Pancreas (tissue), 10 donors: ENCODE results near the gene IL15RA. TPM values are rescaled to one million over a fixed set of nuclear protein-coding genes. Genes with fewer than 3 reads are reported as not detected.

Experiments
- ATAC-seq, 4 donors: fragments of 200-7000 bp; cut with Tn5 transposase; one replicate each; pipeline versions ENCODE4 v1.8.0 to v1.9.1; 2020; ENCODE audit warnings: mild to moderate bottlenecking in 4 of 4, moderate library complexity in 4 of 4
- DNase-seq, 6 donors: peaks; one replicate each; pipeline ENCODE4 v3.0.0-alpha.2; 2020
- FAIRE-seq: peaks from 2 replicates; lab custom pipeline; 2012; peaks lifted over from hg19 to GRCh38; lab: Jason Lieb, UNC
- H3K27ac ChIP-seq, 4 donors: fragments of 200-600 bp; sonication (generic); 1 replicate in 3 of 4; 2 replicates in 1 of 4; pipeline versions ENCODE4 v1.5.0 to v1.8.0; 2020
- H3K27me3 ChIP-seq, 4 donors: fragments of 200-600 bp; one replicate each; pipeline ENCODE4 v1.8.0; 2021
- H3K36me3 ChIP-seq, 3 donors: fragments of 200-600 bp; sonication (generic) in 1 of 3; one replicate each; pipeline versions ENCODE4 v1.5.0 to v1.8.0; 2020 to 2021
- H3K4me1 ChIP-seq, 3 donors: fragments of 200-600 bp; one replicate each; pipeline ENCODE4 v1.8.0; 2021
- H3K4me3 ChIP-seq, 4 donors: fragments of 200-600 bp; sonication (generic) in 2 of 4; one replicate each; pipeline versions ENCODE4 v1.5.0 to v1.8.0; 2020 to 2021
- H3K9me3 ChIP-seq, 4 donors: fragments of 200-600 bp; one replicate each; pipeline ENCODE4 v1.8.0; 2021
- WGBS, 2 donors: extraction: QIAGEN DNeasy Blood & Tissue Kit; methylation state at CpG; one replicate each; pipeline ENCODE4 v1.1.7; 2013; 5-methylcytosine and 5-hydroxymethylcytosine counted together
- intact Hi-C, 3 donors: fragments of 100-400 bp; cut with DNase I; formaldehyde crosslinking; loops; one replicate each; pipeline versions ENCODE4 v1.11.1 to v1.14.2; 2022
- polyA plus RNA-seq, 2 donors: library from polyadenylated mRNA; stranded (reverse); fragments of 200-250 nt; gene quantifications; one replicate each; pipeline ENCODE4 v1.2.3, GENCODE V29; 2013
- total RNA-seq, 6 donors: library from RNA; stranded (reverse); fragmentation: NEBNext Ultra II Directional in 4 of 6; extraction: Animal tissue kit (Norgen Biotek cat#: 25700) in 4 of 6; gene quantifications; one replicate each; pipeline versions ENCODE4 v1.2.1 to v1.2.4, GENCODE V29; 2021 to 2023
- TF ChIP-seq, protein P1 (sequence below), 4 donors: fragments of 200-600 bp; sonication (generic) in 3 of 4; IDR thresholded peaks; one replicate each; pipeline versions ENCODE4 v1.5.0 to v1.8.0; 2021; ENCODE audit warnings: antibody characterized with exemption in 4 of 4
- donor health status: healthy with polysubstance abuse.
- donor health status: DM: no; HTN: no; CAD: no; lungs with moderate emphysema.
- donor health status: DM: no; HTN: no; CAD: no.
- donor health status: control.
- donor health status: control.
- donor health status: Bipolar disorder and iron deficiency.
- donor health status: DM: yes; HTN: yes; CAD: no.
- donor health status: DM: no; HTN: no; CAD: no.
- donor health status: DM: no; HTN: no; CAD: no.
- donor health status: DM: yes; HTN: yes; CAD: no.

Gene IL15RA
- total and polyA plus RNA-seq, 8 donors: 6.9 to 14.3 (median 11.0) TPM

DNA sequence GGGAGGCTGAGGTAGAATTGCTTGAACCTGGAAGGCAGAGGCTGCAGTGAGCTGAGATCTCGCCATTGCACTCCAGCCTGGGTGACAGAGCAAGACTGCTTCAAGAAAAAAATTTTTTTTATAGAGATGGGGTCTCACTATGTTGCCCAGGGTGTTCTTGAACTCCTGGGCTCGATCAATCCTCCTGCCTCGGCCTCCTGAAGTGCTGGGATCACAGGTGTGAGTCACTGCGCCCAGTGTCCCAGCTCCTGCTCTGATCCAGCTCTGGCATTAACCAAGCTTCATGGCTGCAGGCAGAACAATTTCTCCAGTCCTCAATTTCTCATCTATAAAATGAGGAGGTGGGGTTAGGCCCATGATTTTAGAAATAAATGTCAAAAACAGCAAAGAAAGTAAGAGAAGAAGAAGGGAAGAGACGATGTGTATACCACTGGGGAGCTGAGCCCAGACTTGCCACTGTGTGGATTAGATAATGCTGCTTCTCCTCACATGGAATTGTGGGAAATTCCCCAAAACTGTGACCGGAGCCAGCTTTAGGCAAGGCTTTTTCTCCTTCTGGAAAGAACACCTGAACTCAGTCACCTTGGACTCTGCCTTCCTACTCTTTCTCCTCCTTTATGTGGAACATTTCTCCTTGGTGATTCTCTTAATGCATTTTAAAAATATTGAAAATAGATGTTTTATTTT is 25.5 kb downstream of the IL15RA start:
- Histone ChIP-seq H3K27ac (peak overlapping the region in 2 of 4 donors; percentile 84 to 87), H3K36me3 (no peaks in the 10 kb centered on the region), H3K27me3 (no peaks in the 10 kb centered on the region), H3K4me3 (no peak overlapping the region), H3K4me1 (peaks cover 0 to 21% (median 4%) of the 10 kb centered on the region in 3 donors), H3K9me3 (no peaks in the 10 kb centered on the region)
- TF ChIP-seq, protein P1, sequence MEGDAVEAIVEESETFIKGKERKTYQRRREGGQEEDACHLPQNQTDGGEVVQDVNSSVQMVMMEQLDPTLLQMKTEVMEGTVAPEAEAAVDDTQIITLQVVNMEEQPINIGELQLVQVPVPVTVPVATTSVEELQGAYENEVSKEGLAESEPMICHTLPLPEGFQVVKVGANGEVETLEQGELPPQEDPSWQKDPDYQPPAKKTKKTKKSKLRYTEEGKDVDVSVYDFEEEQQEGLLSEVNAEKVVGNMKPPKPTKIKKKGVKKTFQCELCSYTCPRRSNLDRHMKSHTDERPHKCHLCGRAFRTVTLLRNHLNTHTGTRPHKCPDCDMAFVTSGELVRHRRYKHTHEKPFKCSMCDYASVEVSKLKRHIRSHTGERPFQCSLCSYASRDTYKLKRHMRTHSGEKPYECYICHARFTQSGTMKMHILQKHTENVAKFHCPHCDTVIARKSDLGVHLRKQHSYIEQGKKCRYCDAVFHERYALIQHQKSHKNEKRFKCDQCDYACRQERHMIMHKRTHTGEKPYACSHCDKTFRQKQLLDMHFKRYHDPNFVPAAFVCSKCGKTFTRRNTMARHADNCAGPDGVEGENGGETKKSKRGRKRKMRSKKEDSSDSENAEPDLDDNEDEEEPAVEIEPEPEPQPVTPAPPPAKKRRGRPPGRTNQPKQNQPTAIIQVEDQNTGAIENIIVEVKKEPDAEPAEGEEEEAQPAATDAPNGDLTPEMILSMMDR (IDR thresholded peaks at IDR 0.05): no peak
- intact Hi-C loops: no loop called here
- 89 to 92% methylated on average over 6 of the region's 6 CpGs for WGBS, 2 donors
- DNase-seq (peak in 1 of 6 donors; percentile 35), ATAC-seq (no peak), FAIRE-seq (no peak)

DNA sequence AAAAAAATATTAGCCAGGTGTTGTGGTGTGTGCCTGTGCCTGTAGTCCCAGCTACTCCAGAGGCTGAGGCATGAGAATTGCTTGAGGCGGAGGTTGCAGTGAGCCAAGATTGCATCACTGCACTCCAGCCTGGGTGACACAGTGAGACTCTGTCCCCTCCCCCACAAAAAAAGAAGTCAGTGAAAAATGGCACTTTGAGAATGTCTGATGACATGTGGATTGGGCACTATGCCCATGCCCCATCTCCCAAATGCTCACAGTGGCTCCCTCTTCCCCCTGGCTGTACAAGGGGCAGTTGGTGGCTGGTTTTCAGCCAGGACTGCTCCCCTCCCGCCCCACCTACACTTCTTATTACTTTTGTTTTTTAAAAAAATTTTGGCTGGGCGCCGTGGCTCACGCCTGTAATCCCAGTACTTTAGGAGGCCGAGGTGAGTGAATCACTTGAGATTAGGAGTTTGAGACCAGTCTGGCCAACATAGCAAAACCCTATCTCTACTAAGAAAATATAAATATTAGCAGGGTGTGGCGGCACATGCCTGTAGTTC is 26.1 kb downstream of the IL15RA start:
- Histone ChIP-seq H3K36me3 (no peaks in the 10 kb centered on the region), H3K27me3 (no peaks in the 10 kb centered on the region), H3K27ac (peak overlapping the region in 2 of 4 donors; percentile 84 to 87), H3K9me3 (no peaks in the 10 kb centered on the region), H3K4me3 (no peak overlapping the region), H3K4me1 (peaks cover 0 to 21% (median 4%) of the 10 kb centered on the region in 3 donors)
- intact Hi-C loops: no loop called here
- peak; percentile 62 to 86 (median 72) for ATAC-seq
- TF ChIP-seq, protein P1 (IDR thresholded peaks at IDR 0.05): no peak
- peak in 2 of 6 donors; percentile 57 to 70 for DNase-seq
- 59 to 69% methylated on average over 7 of the region's 7 CpGs for WGBS, 2 donors
- no peak for FAIRE-seq

DNA sequence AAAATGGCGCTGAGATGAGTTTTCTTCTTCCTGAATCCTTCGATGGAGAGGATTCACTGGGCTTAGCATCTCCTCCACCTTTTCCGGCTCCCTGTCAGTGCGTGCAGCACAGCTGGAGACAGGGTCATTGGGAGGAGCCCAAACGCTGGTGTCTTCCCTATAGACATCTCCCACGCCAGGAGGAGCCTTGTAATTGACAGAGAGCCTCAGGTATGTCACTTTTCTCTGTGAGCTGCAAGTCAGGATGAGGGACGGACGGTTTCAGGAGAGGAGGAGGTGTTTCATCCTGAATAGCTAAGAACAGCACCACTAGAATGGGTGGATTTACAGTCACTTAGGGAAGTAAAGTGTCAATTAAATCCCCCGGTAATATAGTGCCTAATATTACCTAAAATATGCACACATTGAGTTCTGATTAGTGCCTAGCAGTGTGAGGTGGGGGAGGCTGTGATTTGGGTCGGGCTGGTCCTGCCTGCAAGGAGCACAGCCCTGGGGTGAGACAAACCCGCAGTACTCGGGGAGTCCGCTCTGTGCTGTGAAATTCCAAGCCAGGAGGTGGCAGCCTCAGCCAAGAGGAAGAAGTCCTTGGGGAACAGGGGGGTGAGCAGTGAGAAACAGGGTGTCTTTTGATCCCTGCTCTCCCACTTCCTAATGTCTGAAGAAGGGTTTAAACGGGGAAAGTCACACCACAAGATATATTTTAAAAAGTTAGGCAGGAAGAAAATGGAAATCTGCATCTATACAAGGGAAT is 28.2 kb downstream of the IL15RA start:
- intact Hi-C loops: loop anchor here in 1 of 3 donors (10.0 kb wide), 1 partner anchor 66 kb away; no protein-coding TSS in a partner anchor
- H3K4me3 ChIP-seq: no peak overlapping the region
- peak overlapping the region in 3 of 4 donors; percentile 49 to 87 (median 84) for H3K27ac ChIP-seq
- H3K4me1 ChIP-seq: peaks cover 6 to 27% (median 7%) of the 10 kb centered on the region in 3 donors
- TF ChIP-seq, protein P1 (IDR thresholded peaks at IDR 0.05): no peak
- no peak for FAIRE-seq
- DNase-seq: peak in 3 of 6 donors; percentile 55 to 62 (median 55)
- peak in 3 of 4 donors; percentile 39 to 48 (median 46) for ATAC-seq
- 52 to 69% methylated on average over 14 of the region's 14 CpGs for WGBS, 2 donors
- no peaks in the 10 kb centered on the region for H3K27me3 ChIP-seq
- no peaks in the 10 kb centered on the region for H3K36me3 ChIP-seq
- H3K9me3 ChIP-seq: no peaks in the 10 kb centered on the region

DNA sequence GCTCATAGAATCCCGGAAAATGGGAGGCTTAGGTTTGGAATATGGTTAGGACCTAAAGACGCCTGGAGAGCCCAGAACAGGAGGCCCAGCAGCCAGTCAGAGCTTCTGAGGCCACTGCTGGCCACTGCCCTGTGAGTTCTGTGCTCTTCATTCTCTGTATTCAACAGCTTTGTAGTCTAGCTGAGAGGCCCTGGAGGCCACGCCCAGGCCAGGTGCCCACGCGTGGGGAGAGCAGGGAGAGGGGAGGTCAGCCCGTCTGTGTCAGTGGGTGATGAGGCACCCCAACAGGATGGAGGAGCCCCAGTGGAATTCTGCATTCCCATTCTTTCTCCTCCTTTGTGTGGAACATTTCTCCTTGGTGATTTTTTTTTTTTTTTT is 29.1 kb downstream of the IL15RA start:
- TF ChIP-seq, protein P1 (IDR thresholded peaks at IDR 0.05): no peak
- H3K36me3 ChIP-seq: no peaks in the 10 kb centered on the region
- no peaks in the 10 kb centered on the region for H3K27me3 ChIP-seq
- no peak for ATAC-seq
- H3K27ac ChIP-seq: no peak overlapping the region
- intact Hi-C loops: loop anchor here in 1 of 3 donors (10.0 kb wide), 1 partner anchor 67 kb away; no protein-coding TSS in a partner anchor
- no peaks in the 10 kb centered on the region for H3K9me3 ChIP-seq
- peaks cover 16 to 37% (median 17%) of the 10 kb centered on the region in 3 donors for H3K4me1 ChIP-seq
- WGBS, 2 donors: 81 to 91% methylated on average over 6 of the region's 6 CpGs
- peak in 1 of 6 donors; percentile 48 for DNase-seq
- H3K4me3 ChIP-seq: no peak overlapping the region
- no peak for FAIRE-seq
